Sigmoid colon (tissue), 7 donors: ENCODE data around the gene SDC1. TPM values are rescaled to one million over a fixed set of nuclear protein-coding genes. Genes with fewer than 3 reads are reported as not detected.

Source experiments
- DNase-seq: peaks from one replicate; pipeline ENCODE4 v3.0.0-alpha.2; 2019
- H3K27ac ChIP-seq, 4 donors: fragments of 200-600 bp; sonication (generic); one replicate each; pipeline ENCODE4 v1.5.1; 2016 to 2019; ENCODE audit warnings: mild to moderate bottlenecking in 1 of 4
- H3K27me3 ChIP-seq, 3 donors: fragments of 200-600 bp; sonication (generic); one replicate each; pipeline ENCODE4 v1.5.1; 2019; ENCODE audit warnings: mild to moderate bottlenecking in 1 of 3
- H3K36me3 ChIP-seq, 4 donors: fragments of 200-600 bp; sonication (generic); one replicate each; pipeline ENCODE4 v1.5.1; 2016 to 2019
- H3K4me1 ChIP-seq, 4 donors: fragments of 200-600 bp; sonication (generic); one replicate each; pipeline ENCODE4 v1.5.1; 2017 to 2019
- H3K4me3 ChIP-seq, 4 donors: fragments of 200-600 bp; sonication (generic); one replicate each; pipeline ENCODE4 v1.5.1; 2017 to 2019; ENCODE audit warnings: mild to moderate bottlenecking in 2 of 4, moderate library complexity in 1 of 4
- H3K9me3 ChIP-seq, 4 donors: fragments of 200-600 bp in 3 of 4; sonication (generic) in 3 of 4; one replicate each; pipeline versions ENCODE4 v1.5.1 to v1.6.1; 2013 to 2019
- CTCF ChIP-seq, 4 experiments: fragments of 450-650 bp in 3 of 4; fragments of 200-600 bp in 1 of 4; IDR thresholded peaks; one replicate each; pipeline ENCODE4 v1.5.1; 2016 to 2019; ENCODE audit warnings: antibody characterized with exemption in 4 of 4, mild to moderate bottlenecking in 3 of 4, moderate library complexity in 2 of 4
- EP300 ChIP-seq, 4 donors: sonication (generic); formaldehyde crosslinking; IDR thresholded peaks; one replicate each; pipeline ENCODE4 v1.6.1; 2017; ENCODE audit warnings: antibody characterized with exemption in 4 of 4
- POLR2A ChIP-seq, 2 donors: fragments of 450-650 bp; IDR thresholded peaks; one replicate each; pipeline ENCODE4 v1.6.1; 2016; ENCODE audit warnings: antibody characterized with exemption in 2 of 2, mild to moderate bottlenecking in 2 of 2, moderate library complexity in 2 of 2
- POLR2AphosphoS5 ChIP-seq, 4 donors: sonication (generic); formaldehyde crosslinking; IDR thresholded peaks; one replicate each; pipeline ENCODE4 v1.6.1; 2017; ENCODE audit warnings: antibody characterized with exemption in 4 of 4
- WGBS, 2 donors: extraction: QIAGEN DNeasy Blood & Tissue Kit; methylation state at CpG; one replicate each; pipeline ENCODE4 v1.1.7; 2013; 5-methylcytosine and 5-hydroxymethylcytosine counted together
- intact Hi-C: fragments of 100-400 bp; cut with DNase I; formaldehyde crosslinking; loops from one replicate; pipeline ENCODE4 v1.15.1; 2023
- polyA plus RNA-seq, 3 donors: library from polyadenylated mRNA; stranded (reverse); fragments of 200-250 nt; gene quantifications; one replicate each; pipeline ENCODE4 v1.2.3, GENCODE V29; 2013
- total RNA-seq, 4 donors: library from RNA; depleted of rRNA; stranded (reverse); fragments of >200 nt; gene quantifications; one replicate each; pipeline ENCODE4 v1.1.0, GENCODE V29; 2016
- donor health status: healthy with polysubstance abuse.
- donor health status: Bipolar disorder and iron deficiency.
- donor health status: healthy.

The SDC1 gene
- total and polyA plus RNA-seq, 7 donors: 0.33 to 104 (median 8.0) TPM; not detected in 1

GRCh38 chr2:20186078-20186854 lies 38.7 kb downstream of the SDC1 start:
- H3K4me1 ChIP-seq: peaks cover 0 to under 1% (median 0%) of the 10 kb centered on the region in 4 donors
- H3K36me3 ChIP-seq: no peaks in the 10 kb centered on the region
- 26 to 57% methylated on average over 13 of the region's 13 CpGs for WGBS, 2 donors
- no peak overlapping the region for H3K27ac ChIP-seq
- H3K27me3 ChIP-seq: no peaks in the 10 kb centered on the region
- intact Hi-C loops: no loop called here
- no peak overlapping the region for H3K4me3 ChIP-seq
- H3K9me3 ChIP-seq: no peaks in the 10 kb centered on the region
- no peak for DNase-seq
- TF ChIP-seq POLR2AphosphoS5 (IDR thresholded peaks at IDR 0.05): peak in 1 of 4 donors; percentile 28
- TF ChIP-seq CTCF (IDR thresholded peaks at IDR 0.05): no peak
- TF ChIP-seq EP300 (IDR thresholded peaks at IDR 0.05): no peak
- peak in 1 of 2 donors; percentile 65 for TF ChIP-seq POLR2A (IDR thresholded peaks at IDR 0.05)

GRCh38 chr2:20185176-20186022 lies 39.5 kb downstream of the SDC1 start:
- no peak overlapping the region for H3K4me3 ChIP-seq
- H3K27me3 ChIP-seq: no peaks in the 10 kb centered on the region
- DNase-seq: no peak
- no peak overlapping the region for H3K27ac ChIP-seq
- TF ChIP-seq POLR2AphosphoS5 (IDR thresholded peaks at IDR 0.05) (no peak), POLR2A (IDR thresholded peaks at IDR 0.05) (no peak), EP300 (IDR thresholded peaks at IDR 0.05) (no peak), CTCF (IDR thresholded peaks at IDR 0.05) (no peak)
- WGBS, 2 donors: 74 to 75% methylated on average over 18 of the region's 18 CpGs
- intact Hi-C loops: no loop called here
- H3K4me1 ChIP-seq: no peaks in the 10 kb centered on the region
- H3K36me3 ChIP-seq: no peaks in the 10 kb centered on the region
- no peaks in the 10 kb centered on the region for H3K9me3 ChIP-seq

- TF ChIP-seq EP300 (IDR thresholded peaks at IDR 0.05) (no peak), POLR2A (IDR thresholded peaks at IDR 0.05) (no peak), CTCF (IDR thresholded peaks at IDR 0.05) (no peak), POLR2AphosphoS5 (IDR thresholded peaks at IDR 0.05) (no peak)
- no peak for DNase-seq
- intact Hi-C loops: no loop called here
- WGBS, 2 donors: 87% methylated on average over 17 of the region's 17 CpGs
- H3K27ac ChIP-seq: no peak overlapping the region
- no peaks in the 10 kb centered on the region for H3K4me1 ChIP-seq
- H3K4me3 ChIP-seq: no peak overlapping the region
- no peaks in the 10 kb centered on the region for H3K27me3 ChIP-seq
- no peaks in the 10 kb centered on the region for H3K9me3 ChIP-seq
- no peaks in the 10 kb centered on the region for H3K36me3 ChIP-seq
Measured at GRCh38 chr2:20184067-20184938, 40.6 kb downstream of the SDC1 start.

GRCh38 chr2:20183373-20183772 lies 41.6 kb downstream of the SDC1 start:
- Histone ChIP-seq H3K9me3 (no peaks in the 10 kb centered on the region), H3K27ac (no peak overlapping the region), H3K4me3 (no peak overlapping the region), H3K4me1 (no peaks in the 10 kb centered on the region), H3K36me3 (no peaks in the 10 kb centered on the region), H3K27me3 (no peaks in the 10 kb centered on the region)
- WGBS, 2 donors: 68 to 79% methylated on average over 1 of the region's 1 CpG
- DNase-seq: no peak
- intact Hi-C loops: no loop called here
- no peak for TF ChIP-seq CTCF (IDR thresholded peaks at IDR 0.05)
- no peak for TF ChIP-seq EP300 (IDR thresholded peaks at IDR 0.05)
- no peak for TF ChIP-seq POLR2AphosphoS5 (IDR thresholded peaks at IDR 0.05)
- no peak for TF ChIP-seq POLR2A (IDR thresholded peaks at IDR 0.05)
